SK-N-MC (cell line): ENCODE measurements around the gene CHST15.

ENCODE experiments used
- EZH2 ChIP-seq: fragments of 200-600 bp; sonication (generic); IDR thresholded peaks from one replicate; pipeline ENCODE4 v1.6.1; 2017; ENCODE audit warnings: antibody characterized with exemption
- FOXP2 ChIP-seq: optimal IDR thresholded peaks from 2 replicates; pipeline ENCODE3; 2011; ENCODE audit warnings: mild to moderate bottlenecking, moderate library complexity; ENCODE audit not compliant: insufficient read depth; ENCODE audit errors: extremely low read length, control extremely low read depth
- POLR2AphosphoS5 ChIP-seq: IDR thresholded peaks from 2 replicates; pipeline ENCODE4 v1.6.1; 2012; ENCODE audit warnings: mild to moderate bottlenecking, low read depth, low read length, borderline replicate concordance

DNA sequence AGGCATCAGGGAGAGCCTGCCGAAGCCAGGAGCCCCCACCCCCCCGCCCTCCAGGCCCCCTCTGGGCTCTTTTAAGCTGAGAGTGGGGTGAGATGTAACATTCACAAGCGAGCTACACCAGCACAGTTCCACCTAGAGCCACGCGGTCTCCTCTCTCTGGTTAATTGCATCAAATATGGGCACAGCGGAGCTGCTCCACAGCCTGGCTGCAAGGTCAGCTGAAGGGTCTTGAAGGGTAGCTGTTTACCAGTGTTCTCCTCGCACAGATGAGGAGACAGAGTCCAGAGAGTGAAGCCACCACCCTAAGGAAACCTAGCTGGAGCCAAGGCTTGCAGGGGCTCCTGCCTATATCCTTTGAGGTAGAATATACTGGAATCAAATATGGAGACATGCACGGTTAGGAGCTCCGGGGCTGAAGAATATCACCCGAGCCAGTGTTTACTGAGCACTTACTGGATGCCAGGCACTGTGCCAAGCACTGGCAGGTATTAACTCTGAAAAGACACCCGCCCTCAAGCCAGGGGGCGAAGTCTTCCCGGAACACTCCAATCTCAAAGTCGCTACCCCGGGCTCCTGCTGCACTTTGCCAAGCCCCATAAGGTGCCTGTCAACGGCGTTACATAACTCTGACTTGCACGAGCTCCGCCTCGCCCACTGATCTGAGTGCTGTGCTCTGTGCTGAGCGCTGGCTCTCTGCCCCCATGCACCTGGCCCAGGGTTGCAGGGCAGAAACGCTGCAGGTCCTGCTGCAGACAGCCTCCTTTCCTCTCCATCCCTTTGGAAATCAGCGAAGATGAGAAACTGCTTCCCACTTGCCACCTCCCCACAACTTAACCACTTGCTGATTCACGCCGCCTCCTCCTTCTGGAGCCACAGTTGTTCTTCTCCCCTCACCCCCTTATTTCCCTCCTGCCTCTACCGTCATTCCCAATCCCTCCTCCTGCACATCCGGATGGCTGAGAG lies 5.4 kb downstream of the CHST15 start:
- no peak for TF ChIP-seq EZH2
- no peak for TF ChIP-seq POLR2AphosphoS5
- TF ChIP-seq FOXP2, result no peak
